DMS79 treated with DMSO at 0.1 percent for 48 hours (cell line): ENCODE measurements around the gene FERMT3.
A peak's percentile ranks its signal among the peaks of the same experiment; 100 is the strongest.

Experiments
- DNase-seq: peaks from one replicate; lab custom pipeline; 2025; lab: John Stamatoyannopoulos, UW

FERMT3 gene

DNA sequence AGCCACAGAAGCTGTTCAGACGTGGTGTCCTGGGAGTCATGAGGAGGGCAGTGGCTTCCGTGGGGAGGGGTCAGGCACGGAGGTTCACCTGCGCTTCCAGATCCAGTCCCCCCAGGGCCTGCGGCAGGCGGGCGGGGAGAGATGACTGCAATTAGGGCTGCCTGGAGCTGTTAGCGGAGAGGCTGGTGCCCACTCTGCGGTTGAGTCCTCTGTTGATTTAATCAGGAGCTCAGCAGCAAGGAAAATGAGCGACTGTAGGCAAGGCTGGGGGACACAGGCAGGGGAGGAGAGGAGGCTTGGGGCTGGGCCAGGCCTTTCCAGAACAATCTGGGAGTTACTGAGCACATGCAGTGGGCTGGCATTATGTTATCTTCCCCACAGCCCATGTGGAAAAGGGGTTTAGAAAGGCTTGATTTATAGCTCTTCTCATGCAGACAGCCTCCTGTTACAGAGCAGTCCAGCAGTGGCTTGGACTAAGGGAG is 57.9 kb downstream of the FERMT3 start:
- no peak for DNase-seq

DNA sequence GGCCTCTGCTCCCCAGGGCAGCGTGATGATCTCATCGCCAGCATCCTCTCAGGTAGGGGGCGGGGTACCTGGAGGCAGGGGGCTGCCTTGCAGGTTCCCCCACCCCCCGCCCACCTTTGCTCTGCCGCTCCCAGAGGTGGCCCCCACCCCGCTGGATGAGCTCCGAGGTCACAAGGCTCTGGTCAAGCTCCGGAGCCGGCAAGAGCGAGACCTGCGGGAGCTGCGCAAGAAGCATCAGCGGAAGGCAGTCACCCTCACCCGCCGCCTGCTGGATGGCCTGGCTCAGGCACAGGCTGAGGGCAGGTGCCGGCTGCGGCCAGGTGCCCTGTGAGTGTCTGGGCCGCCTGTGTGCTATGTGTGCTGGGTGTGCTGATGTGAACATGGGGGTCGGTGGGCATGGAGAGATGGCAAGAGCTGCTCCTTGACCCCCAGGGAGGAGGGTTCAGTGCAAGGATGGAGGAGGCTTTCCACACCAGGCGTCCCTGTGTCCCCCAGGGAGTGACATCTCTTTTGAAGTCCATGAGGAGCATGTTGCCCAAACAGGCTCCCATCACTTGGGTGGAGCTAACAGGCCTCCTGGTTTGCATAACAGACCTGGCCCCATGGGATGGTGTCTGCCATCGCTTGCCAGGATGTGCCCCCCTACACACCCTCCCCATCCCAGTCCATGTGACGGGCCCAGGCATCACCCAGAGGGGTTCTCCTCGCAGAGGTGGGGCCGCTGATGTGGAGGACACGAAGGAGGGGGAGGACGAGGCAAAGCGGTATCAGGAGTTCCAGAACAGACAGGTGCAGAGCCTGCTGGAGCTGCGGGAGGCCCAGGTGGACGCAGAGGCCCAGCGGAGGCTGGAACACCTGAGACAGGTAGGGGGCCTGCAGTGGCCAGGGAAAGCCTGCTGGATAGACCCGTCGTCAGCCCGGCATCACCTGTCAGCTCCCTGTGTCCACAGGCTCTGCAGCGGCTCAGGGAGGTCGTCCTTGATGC is 58.9 kb downstream of the FERMT3 start:
- no peak for DNase-seq

DNA sequence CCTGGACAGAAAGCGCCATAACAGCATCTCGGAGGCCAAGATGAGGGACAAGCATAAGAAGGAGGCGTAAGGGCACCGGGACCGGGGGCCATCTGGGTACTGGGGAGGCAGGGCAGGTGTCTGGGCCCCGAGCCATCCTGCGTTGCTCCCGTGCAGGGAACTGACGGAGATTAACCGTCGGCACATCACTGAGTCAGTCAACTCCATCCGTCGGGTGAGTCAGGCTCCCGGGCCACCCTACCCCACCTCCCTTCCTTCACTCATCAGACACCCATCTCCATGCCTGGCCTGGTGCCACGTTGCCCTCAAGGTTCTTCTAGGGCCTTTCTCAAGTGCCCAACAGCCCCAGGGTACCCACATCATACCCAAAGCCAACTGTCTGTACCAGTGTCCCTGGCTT is 59.8 kb downstream of the FERMT3 start:
- no peak for DNase-seq

DNA sequence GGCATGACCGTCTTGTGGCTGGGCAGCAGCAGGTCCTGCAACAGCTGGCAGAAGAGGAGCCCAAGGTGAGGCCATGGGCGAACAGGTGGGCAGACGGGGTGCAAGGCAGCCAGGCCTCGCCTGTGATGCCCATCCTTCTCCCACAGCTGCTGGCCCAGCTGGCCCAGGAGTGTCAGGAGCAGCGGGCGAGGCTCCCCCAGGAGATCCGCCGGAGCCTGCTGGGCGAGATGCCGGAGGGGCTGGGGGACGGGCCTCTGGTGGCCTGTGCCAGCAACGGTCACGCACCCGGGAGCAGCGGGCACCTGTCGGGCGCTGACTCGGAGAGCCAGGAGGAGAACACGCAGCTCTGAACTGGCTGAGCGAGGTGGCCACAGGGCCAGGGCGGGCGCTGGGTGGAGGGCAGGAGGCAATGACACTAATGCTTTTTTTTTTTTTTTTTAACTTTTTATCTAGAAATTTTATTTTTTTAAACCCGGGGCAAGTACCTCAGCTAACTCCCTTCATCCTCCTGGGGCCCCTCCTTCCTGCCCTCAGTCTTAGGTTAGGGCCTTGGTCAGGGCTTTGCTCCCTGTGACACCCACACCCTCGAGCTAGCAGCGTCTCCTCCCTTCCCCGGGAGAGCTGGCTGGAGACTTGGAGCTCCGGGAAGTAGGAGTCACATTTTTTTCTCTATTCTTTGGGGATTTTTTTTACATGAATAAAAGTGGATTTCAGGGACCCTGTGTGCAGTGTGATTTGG is 60.9 kb downstream of the FERMT3 start:
- peak; percentile 78 for DNase-seq

DNA sequence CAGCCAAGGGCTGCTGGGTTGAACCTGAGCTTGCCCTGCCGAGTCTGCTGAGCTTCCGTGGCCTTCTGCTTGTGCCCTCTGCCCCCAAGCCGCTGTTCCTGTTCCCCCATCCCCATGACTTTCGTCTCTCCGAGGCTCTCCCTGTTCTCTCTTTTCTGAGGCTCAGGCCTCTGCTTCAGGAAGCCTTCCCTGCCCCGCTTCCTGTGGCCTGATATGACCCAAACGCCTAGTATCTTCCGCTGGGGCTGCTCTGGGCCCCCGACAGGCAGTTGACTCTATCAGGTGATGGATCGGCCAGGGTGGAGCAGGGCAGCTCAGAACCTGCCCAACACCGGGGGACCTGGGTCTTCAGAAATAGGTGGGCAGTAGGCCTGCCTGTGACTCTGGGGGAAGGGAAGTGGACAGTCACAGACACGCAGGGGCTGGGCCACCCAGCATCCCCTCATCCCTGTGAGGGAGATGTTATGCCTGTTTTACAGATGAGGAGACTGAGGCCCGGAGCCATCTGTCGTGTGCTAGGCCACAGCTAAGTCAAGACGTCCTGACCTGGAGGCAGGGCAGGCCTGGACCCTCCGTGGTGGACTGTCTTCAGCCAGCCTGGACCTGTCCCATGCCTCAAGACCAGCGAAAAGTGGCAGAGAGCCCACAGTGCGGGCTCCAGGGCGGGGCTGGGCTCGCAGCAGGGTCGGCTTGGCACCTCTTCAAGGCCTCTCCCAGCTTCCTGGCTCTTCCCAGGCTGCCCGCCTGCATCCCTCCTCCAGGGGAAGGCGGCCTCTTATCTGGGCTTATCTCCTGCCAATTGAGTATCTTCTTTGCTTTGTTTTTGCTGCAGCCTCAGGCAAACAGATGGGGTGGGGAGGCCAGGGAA is 61.7 kb downstream of the FERMT3 start:
- peak; percentile 30 for DNase-seq

DNA sequence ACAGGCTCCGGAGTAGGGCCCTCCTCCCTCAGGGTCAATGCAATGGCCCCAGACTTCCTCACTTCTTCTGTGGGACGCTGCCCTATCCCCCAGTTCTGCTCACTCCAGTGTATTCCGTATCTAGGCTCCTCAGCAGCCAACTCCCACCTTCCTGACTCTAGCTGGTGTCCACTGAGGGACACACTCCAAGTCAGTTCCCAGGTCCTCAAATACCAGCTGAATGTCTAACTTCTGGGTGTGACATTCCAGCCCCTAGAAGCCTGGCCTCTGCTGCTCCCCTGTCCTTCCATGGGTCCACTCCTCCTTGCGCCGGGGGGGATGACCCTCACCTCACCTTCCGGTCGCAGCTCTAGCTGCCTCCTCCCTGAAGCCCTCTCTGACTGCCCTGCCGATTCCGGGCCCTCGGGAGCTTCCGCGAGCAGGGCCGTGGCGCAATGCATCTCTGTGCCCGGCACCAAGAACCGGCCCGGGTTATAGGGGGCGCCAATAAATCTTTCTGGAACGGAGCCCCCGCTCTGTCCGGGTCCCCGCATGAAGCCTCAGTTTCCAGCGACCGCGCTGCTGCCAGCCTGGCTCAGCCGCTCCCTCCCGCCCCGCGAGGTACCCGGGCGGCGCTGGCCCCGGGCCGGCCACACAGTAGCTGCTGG is 62.5 kb downstream of the FERMT3 start:
- DNase-seq = no peak

DNA sequence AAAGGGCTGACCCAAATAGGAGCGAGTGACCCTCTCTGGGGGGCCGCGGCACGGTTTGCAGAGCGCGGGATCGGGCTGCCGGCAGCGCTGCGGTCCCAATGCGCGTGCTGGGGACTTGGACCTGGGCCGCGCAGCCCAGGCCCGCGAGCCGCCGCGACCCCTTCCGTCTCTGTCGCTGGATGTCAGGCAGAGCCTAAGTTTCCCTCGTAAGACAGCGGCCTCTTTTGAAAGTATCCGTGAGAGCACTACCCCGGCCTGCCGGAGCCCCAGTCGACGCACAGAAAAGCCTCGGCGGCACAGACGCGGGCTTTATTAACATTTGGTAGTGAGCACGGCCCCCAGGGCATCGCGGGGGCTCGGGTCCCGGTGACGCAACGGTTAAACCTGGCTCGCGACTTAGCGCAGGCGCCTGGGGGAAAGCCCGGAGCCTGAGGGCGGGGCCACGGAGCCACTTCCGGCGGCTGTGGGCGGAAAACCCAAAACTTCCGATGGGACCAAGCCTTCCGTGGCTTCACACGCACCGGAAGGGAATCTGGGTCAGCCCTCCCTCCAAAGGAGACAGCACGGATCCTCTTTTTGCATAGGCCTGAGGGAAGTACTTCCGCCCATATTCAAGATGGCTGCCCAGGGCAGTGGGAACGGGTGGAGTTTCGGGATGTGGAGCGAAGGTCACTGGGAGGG is 63.2 kb downstream of the FERMT3 start:
- peak; percentile 97 for DNase-seq
